ENCODE results near the gene HOXA13.

HOXA13 gene

GRCh38 chr7:27240015-27240731, 40.3 kb upstream of the HOXA13 start:
- TF ChIP-seq, protein P1, sequence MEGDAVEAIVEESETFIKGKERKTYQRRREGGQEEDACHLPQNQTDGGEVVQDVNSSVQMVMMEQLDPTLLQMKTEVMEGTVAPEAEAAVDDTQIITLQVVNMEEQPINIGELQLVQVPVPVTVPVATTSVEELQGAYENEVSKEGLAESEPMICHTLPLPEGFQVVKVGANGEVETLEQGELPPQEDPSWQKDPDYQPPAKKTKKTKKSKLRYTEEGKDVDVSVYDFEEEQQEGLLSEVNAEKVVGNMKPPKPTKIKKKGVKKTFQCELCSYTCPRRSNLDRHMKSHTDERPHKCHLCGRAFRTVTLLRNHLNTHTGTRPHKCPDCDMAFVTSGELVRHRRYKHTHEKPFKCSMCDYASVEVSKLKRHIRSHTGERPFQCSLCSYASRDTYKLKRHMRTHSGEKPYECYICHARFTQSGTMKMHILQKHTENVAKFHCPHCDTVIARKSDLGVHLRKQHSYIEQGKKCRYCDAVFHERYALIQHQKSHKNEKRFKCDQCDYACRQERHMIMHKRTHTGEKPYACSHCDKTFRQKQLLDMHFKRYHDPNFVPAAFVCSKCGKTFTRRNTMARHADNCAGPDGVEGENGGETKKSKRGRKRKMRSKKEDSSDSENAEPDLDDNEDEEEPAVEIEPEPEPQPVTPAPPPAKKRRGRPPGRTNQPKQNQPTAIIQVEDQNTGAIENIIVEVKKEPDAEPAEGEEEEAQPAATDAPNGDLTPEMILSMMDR (IDR thresholded peaks at IDR 0.05; ENCODE audit: insufficient read depth, missing control alignments) = no peak
- no peak for FAIRE-seq
- DNase-seq (ENCODE audit: insufficient read length, low spot score) = no peak

DNA sequence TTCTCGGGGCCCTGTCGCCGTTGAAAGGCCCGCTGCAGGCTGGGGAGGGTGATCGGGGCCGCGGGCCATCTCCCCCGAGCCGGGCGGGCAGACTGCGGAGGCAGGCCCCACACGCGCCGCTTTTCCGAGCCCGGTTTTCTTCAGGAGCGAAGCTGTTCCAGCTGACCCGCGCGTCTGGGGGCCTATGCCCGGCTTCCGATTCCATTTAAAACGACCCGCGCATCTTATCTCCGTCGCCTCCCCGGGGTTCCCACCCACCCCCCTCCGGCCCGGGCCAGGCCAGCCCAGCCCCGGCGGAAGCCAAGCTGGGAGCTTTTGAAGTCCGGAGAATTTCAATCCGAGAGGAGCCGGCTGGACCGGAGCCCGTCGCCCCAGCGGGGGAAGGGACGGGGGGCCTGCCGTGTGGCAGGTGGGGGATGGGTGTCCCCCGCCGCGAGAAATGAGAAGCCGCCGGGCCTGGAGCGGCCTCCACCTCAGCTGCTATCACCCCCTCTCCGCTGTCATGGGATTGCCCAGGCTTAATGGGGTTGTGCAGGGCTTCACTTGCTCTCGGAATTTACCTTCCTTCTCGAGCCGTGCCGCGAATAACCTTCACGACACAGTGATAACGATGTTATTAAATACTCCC, 39.6 kb upstream of the HOXA13 start:
- FAIRE-seq (no peak), DNase-seq (ENCODE audit: insufficient read length, low spot score) (no peak)
- TF ChIP-seq, protein P1 (IDR thresholded peaks at IDR 0.05; ENCODE audit: insufficient read depth, missing control alignments) = no peak

GRCh38 chr7:27238979-27239386, 39.1 kb upstream of the HOXA13 start:
- no peak for DNase-seq (ENCODE audit: insufficient read length, low spot score)
- TF ChIP-seq, protein P1 (IDR thresholded peaks at IDR 0.05; ENCODE audit: insufficient read depth, missing control alignments) = no peak
- no peak for FAIRE-seq

GRCh38 chr7:27237735-27238334, 37.9 kb upstream of the HOXA13 start:
- TF ChIP-seq, protein P1 (IDR thresholded peaks at IDR 0.05; ENCODE audit: insufficient read depth, missing control alignments) = no peak
- no peak for FAIRE-seq

DNA sequence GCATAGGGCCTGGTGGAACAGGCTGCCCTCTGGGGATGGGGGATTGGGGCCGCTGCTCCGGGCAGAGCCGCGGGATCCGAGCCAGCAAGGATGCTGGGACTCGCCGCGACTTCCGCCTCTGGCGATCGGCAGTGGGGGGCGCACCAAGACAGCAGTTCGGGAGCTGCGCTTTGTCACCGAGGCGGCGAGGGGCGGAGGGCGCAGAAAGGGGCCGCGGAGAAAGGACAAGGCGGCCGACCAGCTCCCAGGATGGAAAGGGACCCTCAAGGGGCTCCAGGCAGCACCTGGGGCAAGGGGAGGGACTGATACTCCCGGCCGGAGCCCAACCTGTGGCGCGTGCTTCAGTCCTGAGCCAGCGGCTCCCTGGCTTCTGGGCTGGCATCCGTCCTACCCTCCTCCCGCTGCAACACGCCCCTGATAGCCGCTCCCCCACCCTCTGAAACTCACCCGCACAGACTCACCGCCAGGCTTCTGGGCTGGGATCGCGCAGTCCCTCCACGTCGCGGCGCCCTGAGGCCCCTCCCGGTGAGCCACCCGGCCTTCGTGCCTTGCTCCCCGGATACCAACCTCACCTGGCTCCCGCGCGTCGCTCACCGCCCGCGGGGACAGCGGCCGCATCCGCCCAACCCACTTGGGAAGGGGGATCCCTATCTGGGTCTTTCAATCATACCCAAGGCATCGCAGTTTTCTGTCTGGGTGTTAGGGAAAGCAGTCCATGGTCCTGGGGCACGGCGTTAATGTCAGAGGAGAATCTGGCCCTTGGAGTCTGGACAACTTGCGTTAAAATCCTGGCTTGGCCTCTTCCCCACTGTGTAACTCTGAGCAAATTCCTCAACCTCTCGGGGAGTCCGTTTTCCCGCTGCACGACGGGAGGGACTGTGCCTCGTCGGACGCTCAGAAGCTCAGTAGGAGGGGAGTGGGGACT, 35.8 kb upstream of the HOXA13 start:
- FAIRE-seq (no peak), DNase-seq (ENCODE audit: insufficient read length, low spot score) (peak; percentile 68)
- TF ChIP-seq, protein P1 (IDR thresholded peaks at IDR 0.05; ENCODE audit: insufficient read depth, missing control alignments) = peak; percentile 36

More at GRCh38 chr7:27237735-27238334, 37.9 kb upstream of the HOXA13 start:
- DNase-seq (ENCODE audit: insufficient read length, low spot score) = no peak

GRCh38 chr7:27229448-27229847, 29.6 kb upstream of the HOXA13 start:
- TF ChIP-seq, protein P1 (IDR thresholded peaks at IDR 0.05; ENCODE audit: insufficient read depth, missing control alignments) = no peak
- DNase-seq (ENCODE audit: insufficient read length, low spot score) (no peak), FAIRE-seq (no peak)

All from D721Med (cell line).